IPS-15b (cell line): ENCODE measurements around the gene AUTS2.

Experiments used
- H3K27me3 ChIP-seq: one replicate; pipeline ENCODE4 v1.6.1; 2013; ENCODE audit warnings: low read length; ENCODE audit not compliant: control insufficient read depth, insufficient read depth
- H3K36me3 ChIP-seq: one replicate; pipeline ENCODE4 v1.6.1; 2013; ENCODE audit warnings: low read length; ENCODE audit not compliant: control insufficient read depth, insufficient read depth
- H3K4me1 ChIP-seq: one replicate; pipeline ENCODE4 v1.6.1; 2013; ENCODE audit warnings: mild to moderate bottlenecking, low read length; ENCODE audit not compliant: control insufficient read depth, insufficient read depth
- H3K4me3 ChIP-seq: one replicate; pipeline ENCODE4 v1.5.1; 2013; ENCODE audit warnings: low read depth, low read length
- H3K9ac ChIP-seq: one replicate; pipeline ENCODE4 v1.6.1; 2013; ENCODE audit warnings: low read depth, mild to moderate bottlenecking, low read length
- H3K9me3 ChIP-seq: one replicate; pipeline ENCODE4 v1.6.1; 2013; ENCODE audit warnings: mild to moderate bottlenecking, low read length; ENCODE audit not compliant: control insufficient read depth, insufficient read depth

Gene AUTS2

GRCh38 chr7:70599446-70600190 is 1001.3 kb downstream of the AUTS2 start:
- H3K9ac ChIP-seq, result no peak overlapping the region
- no peaks in the 10 kb centered on the region for H3K9me3 ChIP-seq
- no peaks in the 10 kb centered on the region for H3K36me3 ChIP-seq
- H3K4me3 ChIP-seq, result no peak overlapping the region
- peaks cover 19% of the 10 kb centered on the region for H3K4me1 ChIP-seq
- peaks cover 42% of the 10 kb centered on the region for H3K27me3 ChIP-seq

GRCh38 chr7:70600993-70601392 is 1002.7 kb downstream of the AUTS2 start:
- Histone ChIP-seq H3K9ac (no peak overlapping the region), H3K4me1 (peaks cover 16% of the 10 kb centered on the region), H3K4me3 (no peak overlapping the region), H3K36me3 (no peaks in the 10 kb centered on the region), H3K27me3 (peaks cover 34% of the 10 kb centered on the region), H3K9me3 (no peaks in the 10 kb centered on the region)

GRCh38 chr7:70602117-70602516 is 1003.8 kb downstream of the AUTS2 start:
- peaks cover 11% of the 10 kb centered on the region for H3K4me1 ChIP-seq
- no peak overlapping the region for H3K9ac ChIP-seq
- no peak overlapping the region for H3K4me3 ChIP-seq
- H3K27me3 ChIP-seq, result peaks cover 26% of the 10 kb centered on the region
- no peaks in the 10 kb centered on the region for H3K36me3 ChIP-seq
- H3K9me3 ChIP-seq, result no peaks in the 10 kb centered on the region

- Histone ChIP-seq H3K9me3 (no peaks in the 10 kb centered on the region), H3K27me3 (no peaks in the 10 kb centered on the region), H3K4me3 (no peak overlapping the region), H3K4me1 (no peaks in the 10 kb centered on the region), H3K36me3 (no peaks in the 10 kb centered on the region), H3K9ac (no peak overlapping the region)
Measured at GRCh38 chr7:70607281-70607680, 1009.0 kb downstream of the AUTS2 start.

GRCh38 chr7:70607759-70608158 is 1009.5 kb downstream of the AUTS2 start:
- no peak overlapping the region for H3K4me3 ChIP-seq
- H3K4me1 ChIP-seq, result no peaks in the 10 kb centered on the region
- no peak overlapping the region for H3K9ac ChIP-seq
- H3K27me3 ChIP-seq, result no peaks in the 10 kb centered on the region
- H3K9me3 ChIP-seq, result no peaks in the 10 kb centered on the region
- no peaks in the 10 kb centered on the region for H3K36me3 ChIP-seq

GRCh38 chr7:70608229-70608628 is 1010.0 kb downstream of the AUTS2 start:
- H3K4me3 ChIP-seq, result no peak overlapping the region
- H3K36me3 ChIP-seq, result no peaks in the 10 kb centered on the region

GRCh38 chr7:70612811-70613210 is 1014.5 kb downstream of the AUTS2 start:
- Histone ChIP-seq H3K4me3 (no peak overlapping the region), H3K9ac (no peak overlapping the region), H3K9me3 (no peaks in the 10 kb centered on the region), H3K36me3 (no peaks in the 10 kb centered on the region), H3K27me3 (no peaks in the 10 kb centered on the region), H3K4me1 (peaks cover 3% of the 10 kb centered on the region)

More at GRCh38 chr7:70608229-70608628, 1010.0 kb downstream of the AUTS2 start:
- no peaks in the 10 kb centered on the region for H3K27me3 ChIP-seq
- no peak overlapping the region for H3K9ac ChIP-seq
- H3K9me3 ChIP-seq, result no peaks in the 10 kb centered on the region
- H3K4me1 ChIP-seq, result no peaks in the 10 kb centered on the region

- no peaks in the 10 kb centered on the region for H3K27me3 ChIP-seq
- peaks cover 8% of the 10 kb centered on the region for H3K4me1 ChIP-seq
- no peak overlapping the region for H3K9ac ChIP-seq
- H3K4me3 ChIP-seq, result no peak overlapping the region
- H3K9me3 ChIP-seq, result no peaks in the 10 kb centered on the region
- H3K36me3 ChIP-seq, result no peaks in the 10 kb centered on the region
Measured at GRCh38 chr7:70614237-70615045, 1016.2 kb downstream of the AUTS2 start.

GRCh38 chr7:70615066-70615606 is 1016.9 kb downstream of the AUTS2 start:
- Histone ChIP-seq H3K4me1 (peaks cover 15% of the 10 kb centered on the region), H3K4me3 (no peak overlapping the region), H3K9ac (no peak overlapping the region), H3K27me3 (no peaks in the 10 kb centered on the region), H3K36me3 (no peaks in the 10 kb centered on the region), H3K9me3 (no peaks in the 10 kb centered on the region)

- Histone ChIP-seq H3K36me3 (no peaks in the 10 kb centered on the region), H3K27me3 (no peaks in the 10 kb centered on the region), H3K9ac (no peak overlapping the region), H3K4me3 (no peak overlapping the region), H3K4me1 (peaks cover 15% of the 10 kb centered on the region), H3K9me3 (no peaks in the 10 kb centered on the region)
Measured at GRCh38 chr7:70616211-70616610, 1017.9 kb downstream of the AUTS2 start.

GRCh38 chr7:70616821-70617220 is 1018.5 kb downstream of the AUTS2 start:
- peaks cover 15% of the 10 kb centered on the region for H3K4me1 ChIP-seq

More at GRCh38 chr7:70616821-70617220, 1018.5 kb downstream of the AUTS2 start:
- no peak overlapping the region for H3K4me3 ChIP-seq
- no peaks in the 10 kb centered on the region for H3K9me3 ChIP-seq
- H3K27me3 ChIP-seq, result no peaks in the 10 kb centered on the region
- no peak overlapping the region for H3K9ac ChIP-seq
- no peaks in the 10 kb centered on the region for H3K36me3 ChIP-seq
